Activated CD8-positive, alpha-beta memory T cell treated with anti-CD3 and anti-CD28 coated beads for 36 hours (primary cell): Measurements from ENCODE around the gene MAPRE2. TPM values are rescaled to one million over a fixed set of nuclear protein-coding genes. Genes with fewer than 3 reads are reported as not detected.

ENCODE experiments used
- CTCF ChIA-PET: fragments of 350-600 bp; sonication (Branson Sonifier 250); formaldehyde crosslinking; loops from one replicate; lab custom pipeline; 2021; ENCODE audit warnings: antibody characterized with exemption; lab: Charles Lee
- POLR2A ChIA-PET: fragments of 350-600 bp; sonication (Branson Sonifier 250); formaldehyde crosslinking; loops from one replicate; lab custom pipeline; 2021; ENCODE audit warnings: antibody characterized with exemption; lab: Charles Lee
- total RNA-seq, 2 experiments: library from RNA; stranded (reverse); gene quantifications; one replicate each; pipeline ENCODE4 v1.2.3, GENCODE V29; 2021

Gene MAPRE2
- 10 to 100 TPM; 49.0 to 50.9 TPM for total RNA-seq

DNA sequence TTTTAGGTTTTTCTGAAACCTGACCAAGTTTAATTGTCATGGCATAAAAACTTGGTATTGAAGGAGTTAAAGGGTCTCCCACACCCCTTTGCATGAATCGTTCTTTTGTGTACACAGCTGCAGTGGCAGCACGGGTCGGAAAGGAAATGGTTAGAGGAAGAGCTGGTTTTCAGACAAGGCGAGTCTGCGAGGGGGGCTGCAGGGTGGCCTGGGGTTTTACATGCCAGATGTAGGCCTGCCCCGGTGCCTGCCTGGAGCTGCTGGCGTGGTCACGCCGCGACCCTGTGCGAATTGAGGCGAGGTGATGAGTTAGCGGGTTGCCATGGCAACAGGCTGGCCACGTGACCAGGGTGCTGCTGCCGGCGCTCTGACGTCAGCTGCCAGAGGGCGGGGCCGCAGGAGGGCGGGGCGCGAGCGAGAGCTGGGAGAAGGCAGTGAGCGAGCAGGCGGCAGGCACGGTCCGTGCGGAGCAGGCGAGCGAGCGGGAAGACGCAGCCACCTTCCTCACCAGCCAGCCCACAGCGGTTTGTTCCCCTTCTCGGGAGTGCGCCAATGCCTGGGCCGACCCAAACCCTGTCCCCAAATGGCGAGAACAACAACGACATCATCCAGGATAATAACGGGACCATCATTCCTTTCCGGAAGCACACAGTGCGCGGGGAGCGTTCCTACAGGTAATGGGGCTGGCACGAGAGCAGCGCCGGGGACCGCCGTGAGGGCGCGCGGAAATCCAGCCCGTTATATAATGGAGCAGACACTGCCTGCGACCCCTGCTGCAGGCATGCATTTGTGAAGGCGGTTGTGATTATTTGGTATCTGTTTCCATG lies at the start of gene MAPRE2:
Gene MAPRE2, plus strand, starts transcription at position 426 of the 827 bp plus-strand sequence. Its CDS starts 127 bp downstream, at position 553.
- POLR2A ChIA-PET: interaction anchor here (0.6 to 3.9 kb wide), 8 partner anchors 8 to 118 kb away, joined by 3 to 30 read pairs (median 3); no protein-coding TSS in a partner anchor
- CTCF ChIA-PET: interaction anchor here (0.9 to 2.4 kb wide), 2 partner anchors 12 to 16 kb away, joined by 3 to 11 read pairs; no protein-coding TSS in a partner anchor

DNA sequence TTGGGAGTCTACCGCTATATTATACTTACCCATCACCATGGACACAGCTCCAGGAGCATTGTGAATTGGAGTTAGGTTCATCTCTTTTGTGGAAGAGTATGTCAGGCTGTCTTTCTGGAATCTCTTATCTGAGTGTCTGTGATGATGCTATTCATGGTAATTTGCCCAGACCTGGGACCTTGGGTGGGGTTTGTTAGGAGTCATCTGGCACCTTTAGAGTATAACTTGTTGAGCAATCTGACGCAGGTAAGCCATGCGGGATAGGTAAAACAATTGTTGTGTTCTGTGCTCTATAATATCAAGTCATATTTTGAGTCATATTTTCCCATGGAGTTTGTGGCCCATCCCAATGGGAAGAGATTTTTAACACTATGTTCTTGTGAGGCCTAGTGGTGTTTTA lies 49.7 kb upstream of the MAPRE2 start:
- ChIA-PET CTCF (interaction anchor here (0.9 kb wide), 1 partner anchor 39 kb away, joined by 3 read pairs; no protein-coding TSS in a partner anchor), POLR2A (no interaction called here)

- ChIA-PET POLR2A (no interaction called here), CTCF (no interaction called here)
Observed at GRCh38 chr18:34993289-34993688, 47.9 kb upstream of the MAPRE2 start.

DNA sequence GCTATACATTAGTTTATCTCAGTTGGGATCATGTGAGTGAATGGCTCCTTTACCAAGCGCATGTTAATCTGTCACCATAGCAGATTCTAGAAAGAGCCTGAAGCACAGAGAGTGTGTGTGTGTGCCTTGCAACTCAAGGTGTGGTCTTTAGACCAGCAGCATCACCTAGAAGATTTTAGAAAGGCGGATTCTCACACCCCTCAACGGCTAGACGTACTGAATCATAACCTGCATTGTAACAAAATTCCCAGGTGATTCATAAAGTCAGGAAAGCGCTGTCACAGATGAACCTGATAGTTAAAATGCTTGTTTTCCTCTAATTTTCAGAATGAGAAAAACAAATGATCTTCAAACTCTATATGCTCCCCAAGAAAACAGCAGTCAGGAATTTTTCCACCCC lies 45.5 kb upstream of the MAPRE2 start:
- POLR2A ChIA-PET: no interaction called here
- CTCF ChIA-PET: interaction anchor here (1.2 kb wide), 1 partner anchor 148 kb away, joined by 3 read pairs; no protein-coding TSS in a partner anchor

GRCh38 chr18:34998661-34999060 lies 42.6 kb upstream of the MAPRE2 start:
- CTCF ChIA-PET: no interaction called here
- POLR2A ChIA-PET: no interaction called here

GRCh38 chr18:34999756-35000289 lies 41.4 kb upstream of the MAPRE2 start:
- ChIA-PET POLR2A (no interaction called here), CTCF (interaction anchor here (0.9 kb wide), 1 partner anchor 11 kb away, joined by 3 read pairs; no protein-coding TSS in a partner anchor)

- CTCF ChIA-PET: no interaction called here
- POLR2A ChIA-PET: no interaction called here
Observed at GRCh38 chr18:35000457-35000856, 40.8 kb upstream of the MAPRE2 start.

- POLR2A ChIA-PET: no interaction called here
- CTCF ChIA-PET: no interaction called here
Observed at GRCh38 chr18:35002120-35002519, 39.1 kb upstream of the MAPRE2 start.

DNA sequence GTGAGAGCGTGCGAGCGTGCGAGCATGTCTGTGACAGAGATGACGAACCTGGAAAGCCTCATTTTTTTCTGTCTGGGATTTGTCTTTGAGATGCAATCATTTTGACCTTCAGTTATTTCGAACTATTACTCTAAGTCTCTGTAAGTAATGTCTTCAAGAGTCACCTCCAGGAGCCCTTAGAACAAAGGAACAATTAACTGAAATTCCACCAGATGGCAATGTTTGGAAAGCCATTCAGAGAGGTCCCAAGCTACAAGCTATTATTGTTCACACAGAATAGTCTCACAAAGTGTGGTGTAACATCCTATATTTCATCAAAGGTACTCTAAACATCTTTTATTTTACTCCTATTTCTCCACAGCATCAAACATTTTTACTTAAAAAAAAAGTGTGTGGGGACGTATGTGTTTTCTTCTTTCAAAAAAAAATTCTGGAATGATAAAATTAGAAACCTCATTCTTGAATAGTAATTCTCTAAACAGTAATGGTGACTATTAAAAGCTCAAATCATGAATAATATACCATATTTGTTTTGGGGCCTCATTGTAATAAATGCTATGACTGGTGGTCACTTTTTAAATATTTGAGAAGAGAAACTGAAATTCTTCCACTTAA lies 35.1 kb upstream of the MAPRE2 start:
- CTCF ChIA-PET: interaction anchor here (0.7 to 1.4 kb wide), 3 partner anchors 12 to 136 kb away, joined by 3 to 4 read pairs (median 3); no protein-coding TSS in a partner anchor
- POLR2A ChIA-PET: interaction anchor here (0.6 kb wide), 1 partner anchor 738 kb away, joined by 7 read pairs; no protein-coding TSS in a partner anchor

- ChIA-PET POLR2A (no interaction called here), CTCF (interaction anchor here (1.7 kb wide), 1 partner anchor 11 kb away, joined by 3 read pairs; no protein-coding TSS in a partner anchor)
Observed at GRCh38 chr18:35010156-35010555, 31.1 kb upstream of the MAPRE2 start.

GRCh38 chr18:35010993-35011392 lies 30.2 kb upstream of the MAPRE2 start:
- ChIA-PET CTCF (interaction anchor here (1.7 kb wide), 1 partner anchor 12 kb away, joined by 3 read pairs; no protein-coding TSS in a partner anchor), POLR2A (no interaction called here)

GRCh38 chr18:35019933-35020332 lies 21.3 kb upstream of the MAPRE2 start:
- ChIA-PET CTCF (no interaction called here), POLR2A (no interaction called here)

- ChIA-PET POLR2A (no interaction called here), CTCF (no interaction called here)
Observed at GRCh38 chr18:35022426-35023001, 18.7 kb upstream of the MAPRE2 start.

- ChIA-PET POLR2A (no interaction called here), CTCF (interaction anchor here (1.7 kb wide), 1 partner anchor 16 kb away, joined by 3 read pairs; no protein-coding TSS in a partner anchor)
Observed at GRCh38 chr18:35024196-35024595, 17.0 kb upstream of the MAPRE2 start.

GRCh38 chr18:35024965-35025364 lies 16.2 kb upstream of the MAPRE2 start:
- POLR2A ChIA-PET: no interaction called here

GRCh38 chr18:35026407-35027061 lies 14.7 kb upstream of the MAPRE2 start:
- POLR2A ChIA-PET: interaction anchor here (1.2 kb wide), 1 partner anchor 14 kb away, joined by 3 read pairs; no protein-coding TSS in a partner anchor
- CTCF ChIA-PET: interaction anchor here (1.3 kb wide), 2 partner anchors 45 to 119 kb away, joined by 3 read pairs; no protein-coding TSS in a partner anchor

More at GRCh38 chr18:35024965-35025364, 16.2 kb upstream of the MAPRE2 start:
- CTCF ChIA-PET: interaction anchor here (1.1 to 1.7 kb wide), 3 partner anchors 16 to 118 kb away, joined by 3 to 6 read pairs (median 3); no protein-coding TSS in a partner anchor

GRCh38 chr18:35027206-35027605 lies 14.0 kb upstream of the MAPRE2 start:
- POLR2A ChIA-PET: interaction anchor here (1.2 to 1.7 kb wide), 2 partner anchors 13 to 14 kb away, joined by 3 to 6 read pairs; partner anchors contain the start of gene MAPRE2
- CTCF ChIA-PET: no interaction called here

DNA sequence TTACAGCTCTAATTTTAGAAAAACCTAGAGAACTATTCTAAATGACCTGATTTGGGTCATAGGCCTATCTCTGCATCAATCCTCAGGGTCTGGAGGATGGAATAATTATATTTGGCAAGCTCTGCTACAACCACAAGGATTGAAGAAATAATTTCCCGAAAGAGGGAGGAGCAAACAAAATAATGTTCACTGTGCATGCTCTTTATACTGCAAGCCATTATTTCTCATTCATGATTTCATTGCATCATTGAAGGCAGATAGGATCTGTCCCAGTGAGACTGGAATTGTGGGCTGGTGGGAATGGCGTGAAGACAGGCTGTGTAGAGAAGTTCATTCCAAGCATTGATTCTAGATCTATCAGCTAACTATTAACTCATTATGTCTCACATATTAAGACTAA lies 12.7 kb upstream of the MAPRE2 start:
- POLR2A ChIA-PET: interaction anchor here (1.7 kb wide), 1 partner anchor 13 kb away, joined by 6 read pairs; the partner anchor contains the start of gene MAPRE2
- CTCF ChIA-PET: interaction anchor here (0.8 to 2.0 kb wide), 2 partner anchors 12 to 115 kb away, joined by 4 to 11 read pairs; partner anchors contain the start of gene MAPRE2
